SK-MEL-5 (cell line): ENCODE results near the gene HSF5. TPM values are rescaled to one million over a fixed set of nuclear protein-coding genes. Genes with fewer than 3 reads are reported as not detected.
A peak's percentile ranks its signal among the peaks of the same experiment; 100 is the strongest.
"Not testable (repeated sequence)": the region's sequence is repeated elsewhere in the genome, so short reads cannot be mapped to it uniquely, and the experiment has no call there.

Experiments
- DNase-seq: peaks from one replicate; pipeline ENCODE4 v3.0.0-alpha.2; 2016; ENCODE audit warnings: low read depth, low spot score
- in situ Hi-C: cut with HindIII; loops from 2 replicates; pipeline ENCODE4 v1.10.0; 2016; ENCODE audit warnings: low sequenced_read_pairs, high pct_unique_total_duplicates, low pct_unique_long_range_greater_than_20kb
- total RNA-seq: library from RNA; depleted of rRNA; stranded (reverse); fragments of >200 nt; shearing (Covaris generic); gene quantifications from 2 replicates; pipeline ENCODE4 v1.2.3, GENCODE V29; 2014

HSF5 gene
- total RNA-seq, 1 experiment from 2014 or later: not detected

DNA sequence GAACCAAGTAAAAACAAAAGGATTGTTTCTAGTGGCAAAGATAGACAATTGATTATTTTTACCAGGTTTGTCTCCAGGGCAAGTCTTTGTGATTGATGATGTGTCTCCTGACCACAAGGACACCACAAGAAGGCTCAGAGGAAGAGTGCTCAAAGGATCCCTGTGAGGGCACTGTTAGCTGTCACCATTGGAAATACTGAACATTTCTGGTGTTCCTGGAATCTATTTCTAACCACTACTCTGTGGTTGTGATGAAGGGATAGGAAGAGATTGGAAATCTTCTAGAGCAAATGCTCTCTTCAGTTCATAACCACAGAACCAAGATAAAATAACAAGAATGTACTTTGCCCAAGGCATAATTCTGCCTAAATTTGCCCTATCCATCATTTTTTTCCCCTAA lies 86.2 kb downstream of the HSF5 start:
- in situ Hi-C loops: no loop called here
- peak; percentile 97 for DNase-seq

DNA sequence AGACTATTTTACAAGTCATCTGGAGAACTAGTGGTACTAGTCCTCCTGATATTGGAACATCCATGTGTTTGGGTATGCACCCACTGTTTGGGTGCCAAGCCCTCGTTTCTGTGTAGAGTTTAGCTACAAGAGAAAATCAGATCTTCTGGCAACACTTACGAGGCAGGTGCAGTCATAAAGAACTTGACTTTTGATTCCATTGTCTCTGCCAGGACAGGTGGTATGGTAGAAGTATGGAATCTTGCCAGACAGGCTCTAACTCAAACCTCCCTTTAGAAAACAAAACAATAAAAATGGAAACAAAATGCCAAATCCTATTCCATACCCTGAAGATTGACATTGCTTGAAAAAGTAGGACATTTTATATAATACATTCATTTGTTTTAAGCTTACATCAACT lies 86.9 kb downstream of the HSF5 start:
- in situ Hi-C loops: no loop called here

DNA sequence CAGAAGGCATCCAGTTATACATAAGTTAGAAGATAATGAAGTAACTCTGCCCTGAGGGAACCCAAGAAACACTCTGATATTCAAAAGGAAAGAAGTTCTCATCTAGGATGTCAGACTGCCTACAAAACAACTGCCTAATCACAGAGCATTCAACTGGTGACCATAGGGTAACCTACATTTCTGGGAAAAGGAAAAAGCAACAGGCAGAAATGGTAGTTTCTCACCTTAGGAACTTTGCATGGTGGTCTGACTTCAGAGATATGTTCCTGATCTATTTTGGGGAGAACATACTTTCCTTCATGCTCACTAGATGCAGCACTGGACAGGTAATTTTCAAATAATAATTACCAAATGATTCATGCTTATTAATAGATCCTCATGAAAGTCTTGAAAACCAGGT lies 87.4 kb downstream of the HSF5 start:
- DNase-seq: no peak
- in situ Hi-C loops: no loop called here

More for the DNA sequence above, 86.9 kb downstream of the HSF5 start:
- no peak for DNase-seq

DNA sequence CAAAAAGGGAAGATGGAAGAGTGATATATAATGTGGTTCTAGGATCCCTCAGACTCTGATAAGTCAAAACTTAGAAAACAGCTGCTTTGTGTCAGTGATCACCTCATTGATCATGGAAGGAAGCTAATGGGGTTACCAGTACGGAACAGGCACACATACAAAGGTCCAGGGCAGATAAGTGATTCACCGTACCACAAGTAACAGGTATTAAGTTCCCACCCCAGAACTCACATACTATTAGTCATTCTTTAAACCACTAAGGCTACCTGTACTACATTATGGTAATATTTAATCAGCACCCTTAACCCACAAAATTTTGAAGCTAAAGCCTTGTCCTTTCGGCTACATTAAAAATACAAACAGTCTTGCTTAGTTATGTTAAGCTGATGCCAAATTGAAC lies 88.2 kb downstream of the HSF5 start:
- in situ Hi-C loops: no loop called here
- no peak for DNase-seq

DNA sequence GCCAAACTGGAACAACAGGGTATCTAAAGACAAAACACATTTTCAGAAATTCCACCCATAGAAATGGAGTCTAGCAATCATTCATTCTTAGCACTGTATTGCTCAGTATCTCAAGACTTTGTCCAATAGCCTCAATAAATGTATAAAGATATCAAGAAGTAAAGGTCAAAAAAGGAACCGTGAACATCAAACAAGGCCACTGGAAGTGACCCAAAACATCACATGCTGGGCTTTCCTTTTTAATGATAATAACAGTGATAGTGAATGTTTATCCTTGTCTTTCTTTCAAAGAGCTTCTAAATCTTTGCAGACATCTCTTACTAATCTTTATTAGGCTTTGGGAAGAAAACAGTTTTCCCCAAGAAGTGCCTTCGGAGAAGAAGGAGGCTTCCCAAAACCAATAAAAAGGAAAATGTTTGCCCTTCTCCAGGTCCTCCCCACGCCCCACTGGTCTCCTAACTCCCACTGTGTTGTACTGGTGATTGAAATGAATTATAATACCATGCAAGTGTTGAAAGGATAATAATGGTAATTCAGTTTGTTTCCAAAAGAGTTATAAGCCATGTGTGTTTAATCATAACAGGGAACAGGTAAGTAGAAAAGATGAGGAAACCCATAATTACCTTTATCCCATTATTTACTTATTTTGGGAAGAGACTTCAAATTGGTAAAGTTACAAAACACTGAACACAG lies 89.5 kb downstream of the HSF5 start:
- in situ Hi-C loops: no loop called here
- no peak for DNase-seq

DNA sequence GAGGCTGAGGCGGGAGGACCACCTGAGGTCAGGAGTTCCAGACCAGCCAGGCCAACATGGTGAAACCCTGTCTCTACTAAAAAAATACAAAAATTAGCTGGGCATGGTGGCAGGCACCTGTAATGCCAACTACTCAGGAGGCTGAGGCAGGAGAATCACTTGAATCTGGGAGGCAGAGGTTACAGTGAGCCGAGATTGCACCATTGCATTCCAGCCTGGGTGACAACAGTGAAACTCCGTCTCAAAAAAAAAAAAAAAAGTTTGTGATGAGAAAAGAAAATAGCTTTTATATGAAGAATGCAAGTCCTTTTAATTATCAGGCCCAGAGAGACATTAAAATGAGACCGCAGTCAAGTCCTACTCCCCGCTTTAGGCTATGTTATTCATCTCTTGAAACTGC lies 90.8 kb downstream of the HSF5 start:
- DNase-seq, in situ Hi-C loops: not testable (repeated sequence)

DNA sequence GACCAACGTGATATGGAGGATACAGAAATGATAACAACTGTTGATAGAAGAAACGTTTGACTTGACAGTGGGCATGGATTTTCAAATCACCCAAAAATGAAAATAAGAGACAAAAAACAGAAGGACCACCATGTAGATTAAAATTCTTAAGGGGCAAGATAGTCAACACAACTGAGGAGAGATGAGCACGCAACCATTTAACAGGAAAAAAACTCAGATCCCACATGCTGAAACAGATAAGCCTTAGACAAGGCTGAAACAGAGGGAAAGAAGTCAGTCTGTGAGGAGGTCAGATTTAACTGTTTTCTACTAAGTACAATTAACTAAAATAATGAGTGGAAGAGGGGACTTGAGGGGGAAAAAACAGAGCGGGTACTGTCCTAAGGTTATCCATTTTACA lies 92.0 kb downstream of the HSF5 start:
- in situ Hi-C loops: no loop called here
- no peak for DNase-seq

DNA sequence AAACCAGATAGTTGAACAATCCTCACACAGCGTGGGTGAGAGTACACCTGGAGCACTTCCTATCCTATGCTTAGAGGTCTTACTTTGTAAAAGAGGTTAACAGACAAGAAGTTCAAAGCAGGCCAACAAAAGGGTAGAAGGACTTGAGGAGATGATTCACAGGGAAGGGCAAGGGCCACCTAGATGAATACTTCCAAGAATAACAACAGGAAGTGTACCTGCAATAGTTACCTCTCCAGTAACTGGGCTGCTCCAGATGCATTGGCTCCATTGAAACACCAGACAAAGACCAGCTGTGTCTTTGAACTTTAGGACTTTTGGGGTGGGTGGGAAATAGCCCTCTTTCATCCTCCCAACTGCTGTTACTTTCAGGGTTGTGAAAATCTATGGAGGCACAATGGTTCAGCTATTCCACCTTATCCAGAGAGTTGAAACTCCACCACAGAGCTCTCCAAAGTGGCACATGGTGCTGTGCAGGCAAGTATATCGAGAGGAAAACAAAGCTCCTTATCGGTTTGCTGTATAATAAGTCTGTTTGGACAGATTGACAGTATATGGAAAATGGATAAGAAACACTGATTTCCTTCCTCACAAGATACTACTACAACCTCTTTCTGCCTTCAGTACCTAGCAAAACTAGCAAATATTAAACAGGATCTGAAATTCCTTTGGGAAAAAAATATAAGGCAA lies 93.5 kb downstream of the HSF5 start:
- in situ Hi-C loops: no loop called here
- no peak for DNase-seq

DNA sequence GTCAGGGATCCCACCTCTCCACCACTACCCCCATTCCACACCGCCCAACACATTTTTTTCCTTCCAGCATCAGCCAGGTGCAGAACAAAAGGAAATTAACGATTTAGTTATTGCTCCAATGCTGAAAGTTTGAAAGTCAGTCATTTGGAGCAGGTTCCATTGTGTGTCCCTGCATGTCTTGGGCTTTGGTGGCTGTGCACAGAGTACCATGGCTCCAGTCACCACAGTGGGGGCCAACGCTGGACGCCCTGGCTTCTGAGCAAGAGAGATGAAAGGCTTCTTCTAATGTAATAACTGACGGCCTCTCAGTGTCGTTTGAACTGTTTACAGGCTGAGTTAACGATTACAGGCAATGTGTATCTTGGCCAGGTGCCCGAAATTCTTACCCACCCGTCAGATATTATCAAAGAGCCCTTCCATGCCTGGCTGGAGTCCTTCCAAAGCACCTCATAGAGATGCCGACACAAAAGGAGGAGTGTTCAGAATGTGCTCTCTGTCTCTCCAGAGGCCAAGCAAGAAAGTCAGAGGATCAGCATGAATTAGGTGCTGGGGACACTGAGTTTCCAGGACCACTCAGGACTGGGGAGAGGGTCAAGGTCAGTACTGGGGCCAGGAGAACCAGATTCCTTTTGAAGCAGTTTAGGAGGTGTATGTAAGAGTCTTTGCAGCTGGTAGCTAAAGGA lies 96.8 kb downstream of the HSF5 start:
- in situ Hi-C loops: no loop called here
- DNase-seq: peak; percentile 93

DNA sequence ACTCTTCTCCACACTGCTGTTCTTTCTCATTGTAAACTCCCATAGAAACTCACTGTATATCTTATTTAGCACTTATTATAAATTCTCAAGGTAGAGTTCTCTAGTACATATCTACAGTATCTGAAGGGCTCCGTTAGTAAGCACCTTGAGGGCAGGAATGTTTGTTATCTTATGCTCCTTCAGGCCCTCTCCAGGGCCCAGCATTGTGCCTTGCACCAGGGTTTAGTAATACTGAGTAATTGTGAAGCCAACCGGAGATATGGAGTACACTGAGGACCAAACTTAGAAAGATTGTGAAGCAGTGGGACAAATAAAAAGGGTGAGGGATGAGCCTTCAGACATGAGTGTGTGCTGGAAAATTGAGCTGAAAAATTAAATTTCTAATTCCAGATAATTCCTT lies 97.3 kb downstream of the HSF5 start:
- no peak for DNase-seq
- in situ Hi-C loops: no loop called here

DNA sequence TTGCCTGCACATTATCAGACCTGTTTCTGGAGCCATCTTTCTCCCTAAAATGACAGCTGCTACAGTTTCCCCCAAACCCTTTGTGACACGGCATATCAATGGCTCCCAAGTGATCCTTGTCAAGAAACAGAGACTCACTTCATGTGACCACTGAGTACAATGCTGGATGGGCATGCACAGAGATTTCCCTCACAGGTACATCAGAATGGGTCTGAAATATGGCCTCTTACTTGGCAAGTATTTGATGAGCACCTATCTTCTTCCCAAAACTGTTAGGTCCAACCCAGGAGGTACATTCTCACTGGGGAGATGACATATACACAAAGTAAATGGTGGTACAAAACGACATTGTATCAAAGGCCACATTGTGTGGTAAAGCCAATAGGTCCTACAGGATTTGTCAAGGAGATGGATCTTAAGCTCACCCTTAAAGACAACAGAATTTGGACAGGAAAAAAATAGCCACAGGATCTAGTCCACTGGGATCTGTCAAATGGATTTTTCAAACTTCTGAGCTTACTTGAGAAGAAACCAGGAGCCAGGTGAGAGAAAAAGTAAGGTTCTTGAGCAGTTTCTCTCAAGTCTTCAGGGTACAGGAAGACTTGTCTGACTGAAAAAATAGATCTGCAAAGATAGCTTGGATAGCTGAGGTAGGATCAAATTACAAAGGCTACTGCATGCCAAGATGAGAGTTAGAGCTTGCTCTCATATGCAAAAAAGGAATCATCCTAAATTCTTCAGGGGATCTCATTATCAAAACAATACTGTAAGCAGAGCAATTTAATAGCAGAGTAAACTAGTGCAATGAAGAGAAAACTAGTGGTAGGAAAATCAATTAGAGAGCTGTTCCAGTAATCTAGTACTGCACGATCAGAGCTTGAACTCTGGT lies 99.7 kb downstream of the HSF5 start:
- no peak for DNase-seq
- in situ Hi-C loops: no loop called here

DNA sequence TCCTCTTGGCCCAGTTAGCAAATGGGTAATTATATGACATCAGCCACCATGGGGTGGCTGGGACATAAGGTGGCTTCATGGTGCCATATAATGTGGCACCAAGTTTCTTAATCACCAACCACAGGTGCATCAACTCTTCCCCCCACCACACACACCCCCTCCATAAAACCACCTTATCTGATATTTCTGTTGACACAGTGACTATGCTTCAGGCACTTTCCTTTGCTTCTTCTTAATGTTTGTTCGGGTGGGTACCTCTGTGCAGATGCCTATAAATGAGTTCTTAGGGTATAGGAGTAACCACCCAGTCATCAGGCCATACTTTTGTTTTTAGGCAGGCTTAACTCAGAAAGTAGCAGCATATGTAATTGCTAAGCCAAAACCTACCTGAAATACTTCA lies 100.4 kb downstream of the HSF5 start:
- in situ Hi-C loops: no loop called here
- no peak for DNase-seq

DNA sequence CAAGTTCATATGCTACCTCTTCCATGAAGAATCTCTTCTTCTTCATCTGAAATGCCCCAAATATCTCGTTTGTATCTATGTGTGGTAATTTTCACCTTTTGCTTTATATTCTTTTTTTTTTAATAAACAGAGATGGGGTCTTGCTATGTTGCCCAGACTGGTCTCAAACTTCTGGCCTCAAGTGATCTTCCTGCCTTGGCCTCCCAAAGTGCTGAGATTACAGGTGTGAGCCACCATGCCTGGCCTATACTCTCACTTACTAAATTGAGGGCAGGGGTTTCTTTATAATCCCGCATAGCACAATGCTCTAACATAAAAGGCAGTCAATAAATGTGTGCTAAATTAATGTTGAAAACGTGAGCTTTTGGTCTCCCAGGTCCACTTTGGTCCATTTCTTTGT lies 101.5 kb downstream of the HSF5 start:
- in situ Hi-C loops: no loop called here
- DNase-seq: no peak

DNA sequence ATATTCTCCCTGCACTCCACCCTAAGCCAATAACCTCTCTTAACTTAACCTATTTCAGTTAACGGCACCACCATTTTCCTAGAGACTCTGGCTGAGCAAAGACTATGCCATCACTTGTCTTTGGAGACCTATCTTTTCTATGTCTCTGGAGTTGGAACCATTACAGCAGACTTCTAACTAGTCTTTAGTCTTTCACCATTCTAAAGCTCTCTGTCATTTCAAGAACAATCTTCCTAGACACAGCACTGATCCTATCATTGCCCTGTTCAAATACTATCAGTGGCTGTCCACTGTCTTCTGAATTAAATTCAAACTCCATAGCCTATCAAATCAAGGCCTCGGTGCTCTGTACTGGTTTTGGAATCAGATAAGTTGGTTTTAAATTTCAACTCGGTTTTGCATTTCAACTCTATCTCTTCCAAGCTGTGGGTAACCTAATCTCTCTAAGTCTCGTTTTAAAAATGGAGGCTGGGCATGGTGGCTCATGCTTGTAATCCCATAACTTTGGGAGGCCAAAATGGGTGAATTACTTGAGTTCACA lies 102.8 kb downstream of the HSF5 start:
- in situ Hi-C loops: no loop called here
- DNase-seq: no peak

DNA sequence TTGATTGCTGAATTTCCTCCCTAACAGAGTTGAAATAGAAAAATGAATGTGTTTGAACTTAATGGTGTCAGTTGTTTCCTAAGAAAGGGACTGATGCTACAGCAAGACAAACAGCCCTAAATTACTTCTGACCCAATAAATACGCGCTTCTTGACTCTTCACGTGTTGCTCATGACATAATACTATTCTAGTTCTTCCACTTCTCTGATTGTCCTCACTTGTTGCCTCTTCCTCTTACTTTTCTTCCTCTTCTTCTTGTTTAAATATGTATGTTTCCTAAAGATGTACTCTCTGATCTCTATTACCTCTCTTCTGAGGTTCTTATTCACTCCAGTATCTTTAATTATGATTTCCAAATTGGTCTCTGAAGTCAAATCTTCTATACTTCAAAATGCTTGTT lies 103.3 kb downstream of the HSF5 start:
- no peak for DNase-seq
- in situ Hi-C loops: no loop called here

DNA sequence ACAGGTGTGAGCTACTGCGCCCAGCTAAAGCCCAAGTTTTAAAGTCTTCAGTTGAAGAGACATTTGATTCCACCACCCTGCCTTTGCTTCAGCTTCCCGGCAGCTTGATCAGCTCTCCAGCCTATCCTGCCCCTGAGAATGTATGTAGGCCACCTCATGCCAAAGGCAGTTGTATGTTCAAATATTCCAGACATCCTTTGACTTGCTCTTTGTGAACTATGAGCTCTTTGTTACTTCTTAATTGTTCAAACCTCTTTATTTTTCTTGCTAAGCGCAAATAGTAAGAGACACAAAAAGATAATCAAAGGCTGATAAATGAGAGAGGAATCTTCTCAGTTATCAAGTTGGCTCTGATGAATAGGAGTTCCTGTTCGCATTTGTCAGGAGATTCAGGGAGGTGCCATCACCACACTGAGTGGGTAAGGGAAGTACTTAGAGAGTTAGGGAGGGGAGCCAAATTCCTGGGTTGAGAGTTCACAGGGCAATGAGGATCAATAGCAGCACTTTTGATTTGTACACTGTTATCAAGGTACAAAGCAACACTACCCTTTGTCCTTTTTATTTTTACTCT lies 104.2 kb downstream of the HSF5 start:
- DNase-seq: no peak
- in situ Hi-C loops: no loop called here

DNA sequence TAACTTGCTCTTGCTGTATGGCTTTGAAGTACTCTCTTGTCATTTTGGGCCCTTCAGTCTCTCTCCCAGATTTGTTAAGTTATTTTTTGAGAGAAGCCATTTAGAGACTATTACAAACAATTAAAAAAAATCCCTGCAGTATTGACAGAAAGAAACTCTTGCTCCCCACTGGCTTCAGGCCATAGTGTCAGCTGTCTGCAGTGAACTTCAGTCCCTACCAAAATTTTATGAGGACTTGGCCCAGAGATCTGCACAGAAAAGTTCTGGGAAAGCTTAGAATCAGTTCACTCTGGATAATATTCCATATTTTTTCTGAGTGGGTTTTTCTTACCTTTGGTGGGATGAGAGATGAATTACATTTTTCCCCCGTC lies 105.4 kb downstream of the HSF5 start:
- no peak for DNase-seq
- in situ Hi-C loops: no loop called here
